Neural progenitor cell (in vitro differentiated cells): ENCODE data around the gene ZMYND11. TPM values are rescaled to one million over a fixed set of nuclear protein-coding genes. Genes with fewer than 3 reads are reported as not detected.

Source experiments
- DNase-seq: peaks from one replicate; pipeline ENCODE4 v3.0.0-alpha.2; 2016; ENCODE audit warnings: low spot score
- H2AFZ ChIP-seq: fragments of 200-600 bp; sonication (generic); replicated peaks from 2 replicates; pipeline ENCODE4 v1.6.1; 2016; ENCODE audit warnings: antibody characterized with exemption
- H3F3A ChIP-seq: fragments of 200-600 bp; sonication (generic); 2 replicates; pipeline ENCODE4 v1.6.1; 2016; ENCODE audit warnings: antibody characterized with exemption, low read depth
- H3K27ac ChIP-seq: fragments of 200-600 bp; sonication (generic); 2 replicates; pipeline ENCODE4 v1.5.1; 2016; ENCODE audit warnings: mild to moderate bottlenecking
- H3K27me3 ChIP-seq: fragments of 200-600 bp; sonication (generic); 2 replicates; pipeline ENCODE4 v1.6.1; 2016; ENCODE audit warnings: mild to moderate bottlenecking, moderate library complexity
- H3K36me3 ChIP-seq: fragments of 200-600 bp; sonication (generic); 2 replicates; pipeline ENCODE4 v1.5.1; 2016
- H3K4me1 ChIP-seq: fragments of 200-600 bp; sonication (generic); 2 replicates; pipeline ENCODE4 v1.6.1; 2016; ENCODE audit warnings: mixed run types
- H3K4me2 ChIP-seq: fragments of 200-600 bp; sonication (generic); 2 replicates; pipeline ENCODE4 v1.6.1; 2016
- H3K4me3 ChIP-seq: fragments of 200-600 bp; sonication (generic); 2 replicates; pipeline ENCODE4 v1.5.1; 2016
- H3K79me2 ChIP-seq: fragments of 200-600 bp; sonication (generic); 2 replicates; pipeline ENCODE4 v1.6.1; 2016; ENCODE audit warnings: low read depth
- H3K9ac ChIP-seq: fragments of 200-600 bp; sonication (generic); 2 replicates; pipeline ENCODE4 v1.6.1; 2016
- H3K9me3 ChIP-seq: fragments of 200-600 bp; sonication (generic); 2 replicates; pipeline ENCODE4 v1.5.1; 2016; ENCODE audit warnings: low read depth
- H4K20me1 ChIP-seq: fragments of 200-600 bp; sonication (generic); 2 replicates; pipeline ENCODE4 v1.6.1; 2016; ENCODE audit warnings: low read depth
- H3K27ac Mint-ChIP-seq: 3 replicates; pipeline ENCODE4 v1.8.0; 2021; ENCODE audit warnings: mixed read lengths
- H3K27me3 Mint-ChIP-seq: 2 replicates; pipeline ENCODE4 v1.8.0; 2022; ENCODE audit warnings: low read depth, mild to moderate bottlenecking, inconsistent platforms, moderate library complexity, mixed read lengths; ENCODE audit not compliant: insufficient read depth
- H3K36me3 Mint-ChIP-seq: 3 replicates; pipeline ENCODE4 v1.8.0; 2021; ENCODE audit warnings: mixed read lengths
- H3K4me1 Mint-ChIP-seq: 3 replicates; pipeline ENCODE4 v1.8.0; 2021; ENCODE audit warnings: mixed read lengths
- H3K4me3 Mint-ChIP-seq: 3 replicates; pipeline ENCODE4 v1.8.0; 2021; ENCODE audit warnings: mild to moderate bottlenecking, moderate library complexity, mixed read lengths
- H3K9me3 Mint-ChIP-seq: 3 replicates; pipeline ENCODE4 v1.8.0; 2020; ENCODE audit warnings: mixed read lengths
- CTCF ChIP-seq: fragments of 200-600 bp; sonication (generic); IDR thresholded peaks from 2 replicates; pipeline ENCODE4 v1.5.1; 2017; ENCODE audit warnings: antibody characterized with exemption, mild to moderate bottlenecking
- EZH2 ChIP-seq: fragments of 200-600 bp; sonication (generic); IDR thresholded peaks from 2 replicates; pipeline ENCODE4 v1.6.1; 2017; ENCODE audit warnings: antibody characterized with exemption, mild to moderate bottlenecking, moderate library complexity
- EZH2phosphoT487 ChIP-seq: fragments of 200-600 bp; sonication (generic); IDR thresholded peaks from 2 replicates; pipeline ENCODE4 v1.6.1; 2017; ENCODE audit warnings: antibody characterized with exemption
- total RNA-seq: library from RNA; depleted of rRNA; stranded (reverse); fragments of >200 nt; gene quantifications from 2 replicates; pipeline ENCODE4 v1.2.3, GENCODE V29; 2015; ENCODE audit warnings: low replicate concordance

The ZMYND11 gene
- total RNA-seq, 1 donor from 2014 or later, result 59.5 TPM

DNA sequence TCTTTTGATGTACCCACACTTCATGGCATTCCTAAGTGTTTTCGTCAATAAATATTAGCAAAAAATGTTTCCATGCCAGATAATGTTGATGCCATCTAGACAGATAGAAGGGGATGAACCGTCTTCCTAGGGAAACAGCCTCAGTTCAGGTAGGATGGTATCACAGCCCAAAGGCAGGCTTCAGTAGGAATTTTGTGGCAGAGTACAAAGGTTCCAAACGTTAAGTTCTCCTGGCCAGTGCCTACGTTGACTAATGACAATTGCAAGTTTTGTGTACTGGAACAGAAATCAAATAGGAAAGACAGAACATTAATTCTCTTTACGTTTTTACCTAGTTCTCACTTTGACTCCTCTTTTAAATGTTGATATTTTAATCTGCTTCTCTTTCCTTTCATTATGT, 75.0 kb downstream of the ZMYND11 start:
- peaks cover 8% of the 10 kb centered on the region for H3K36me3 ChIP-seq
- no peak for DNase-seq
- Mint-ChIP-seq H3K27ac (no peak overlapping the region), H3K4me3 (no peak overlapping the region), H3K36me3 (peaks cover 19% of the 10 kb centered on the region), H3K27me3 (no peaks in the 10 kb centered on the region), H3K9me3 (peaks cover 6% of the 10 kb centered on the region), H3K4me1 (no peaks in the 10 kb centered on the region)
- H3K4me2 ChIP-seq, result no peak overlapping the region
- no peaks in the 10 kb centered on the region for H3K27me3 ChIP-seq
- H3F3A ChIP-seq, result no peaks in the 10 kb centered on the region
- H3K79me2 ChIP-seq, result peaks cover 13% of the 10 kb centered on the region
- no peaks in the 10 kb centered on the region for H4K20me1 ChIP-seq
- no peak overlapping the region for H2AFZ ChIP-seq
- H3K4me3 ChIP-seq, result no peak overlapping the region
- H3K9ac ChIP-seq, result no peak overlapping the region
- H3K27ac ChIP-seq, result no peak overlapping the region
- H3K9me3 ChIP-seq, result no peaks in the 10 kb centered on the region
- TF ChIP-seq EZH2phosphoT487, result no peak
- no peak for TF ChIP-seq CTCF
- no peak for TF ChIP-seq EZH2
- no peaks in the 10 kb centered on the region for H3K4me1 ChIP-seq

GRCh38 chr10:215444-215843, 80.2 kb downstream of the ZMYND11 start:
- no peaks in the 10 kb centered on the region for H3F3A ChIP-seq
- Mint-ChIP-seq H3K9me3 (no peaks in the 10 kb centered on the region), H3K4me3 (no peak overlapping the region), H3K36me3 (peaks cover 6% of the 10 kb centered on the region), H3K27me3 (no peaks in the 10 kb centered on the region), H3K4me1 (no peaks in the 10 kb centered on the region), H3K27ac (no peak overlapping the region)
- H3K4me2 ChIP-seq, result no peak overlapping the region
- no peaks in the 10 kb centered on the region for H4K20me1 ChIP-seq
- H3K9ac ChIP-seq, result no peak overlapping the region
- no peak overlapping the region for H3K27ac ChIP-seq
- no peak for DNase-seq
- H3K27me3 ChIP-seq, result no peaks in the 10 kb centered on the region
- TF ChIP-seq EZH2 (no peak), EZH2phosphoT487 (no peak), CTCF (no peak)
- no peaks in the 10 kb centered on the region for H3K79me2 ChIP-seq
- H3K4me1 ChIP-seq, result no peaks in the 10 kb centered on the region
- no peak overlapping the region for H3K4me3 ChIP-seq
- H3K36me3 ChIP-seq, result peaks cover 8% of the 10 kb centered on the region
- H2AFZ ChIP-seq, result no peak overlapping the region
- no peaks in the 10 kb centered on the region for H3K9me3 ChIP-seq

DNA sequence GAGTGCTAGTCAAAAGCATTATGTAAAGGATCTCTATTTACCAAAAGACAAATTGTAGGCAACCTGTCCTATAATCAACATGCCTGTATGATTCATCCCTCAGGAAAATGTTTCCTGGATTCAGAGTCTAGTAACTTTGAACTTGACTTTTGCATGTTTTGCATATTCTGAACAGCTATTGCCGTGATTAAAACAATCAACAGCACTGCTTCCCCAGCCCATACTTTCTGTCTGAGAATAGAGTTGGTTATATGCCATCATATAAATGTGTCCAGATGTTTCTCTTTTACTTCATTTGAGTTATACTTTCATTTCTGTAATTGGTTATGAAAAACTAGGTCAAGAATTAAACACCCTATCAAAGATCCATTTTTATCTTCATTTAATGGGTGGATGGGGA, 83.5 kb downstream of the ZMYND11 start:
- H3K4me1 ChIP-seq, result no peaks in the 10 kb centered on the region
- Mint-ChIP-seq H3K27ac (no peak overlapping the region), H3K36me3 (peaks cover 6% of the 10 kb centered on the region), H3K4me3 (no peak overlapping the region), H3K4me1 (no peaks in the 10 kb centered on the region), H3K27me3 (no peaks in the 10 kb centered on the region), H3K9me3 (no peaks in the 10 kb centered on the region)
- TF ChIP-seq CTCF (no peak), EZH2 (no peak), EZH2phosphoT487 (no peak)
- no peak for DNase-seq
- H2AFZ ChIP-seq, result no peak overlapping the region
- no peak overlapping the region for H3K4me3 ChIP-seq
- H3K9me3 ChIP-seq, result no peaks in the 10 kb centered on the region
- H3F3A ChIP-seq, result no peaks in the 10 kb centered on the region
- no peaks in the 10 kb centered on the region for H4K20me1 ChIP-seq
- no peak overlapping the region for H3K9ac ChIP-seq
- H3K4me2 ChIP-seq, result no peak overlapping the region
- H3K27ac ChIP-seq, result no peak overlapping the region
- no peaks in the 10 kb centered on the region for H3K36me3 ChIP-seq
- H3K79me2 ChIP-seq, result no peaks in the 10 kb centered on the region
- no peaks in the 10 kb centered on the region for H3K27me3 ChIP-seq
